Liver (tissue), 9 donors: Measurements from ENCODE around the gene ADRA2C. TPM values are rescaled to one million over a fixed set of nuclear protein-coding genes. Genes with fewer than 3 reads are reported as not detected.

Experiments
- DNase-seq: peaks from one replicate; pipeline ENCODE4 v3.0.0-alpha.2; 2017; ENCODE audit warnings: low spot score
- H3K27ac ChIP-seq, 2 donors: one replicate each; pipeline ENCODE4 v1.7.0; 2013; ENCODE audit warnings: inconsistent platforms in 2 of 2, low read length in 2 of 2, control low read depth in 1 of 2, low read depth in 1 of 2, mild to moderate bottlenecking in 1 of 2
- H3K27me3 ChIP-seq, 4 donors: one replicate each; pipeline versions ENCODE4 v1.6.1 to v1.7.0; 2013; ENCODE audit warnings: low read length in 3 of 4, inconsistent platforms in 1 of 4, mild to moderate bottlenecking in 1 of 4, moderate library complexity in 1 of 4; ENCODE audit not compliant: control insufficient read depth in 4 of 4, insufficient read depth in 4 of 4
- H3K36me3 ChIP-seq, 4 donors: one replicate each; pipeline versions ENCODE4 v1.6.1 to v1.7.0; 2013; ENCODE audit warnings: low read length in 3 of 4, mild to moderate bottlenecking in 3 of 4, low read depth in 1 of 4, moderate library complexity in 1 of 4; ENCODE audit not compliant: control insufficient read depth in 4 of 4, insufficient read depth in 3 of 4
- H3K4me1 ChIP-seq, 4 donors: one replicate each; pipeline versions ENCODE4 v1.6.1 to v1.7.0; 2013; ENCODE audit warnings: low read length in 3 of 4, mild to moderate bottlenecking in 3 of 4, moderate library complexity in 1 of 4; ENCODE audit not compliant: control insufficient read depth in 4 of 4, insufficient read depth in 4 of 4
- H3K4me3 ChIP-seq, 3 donors: one replicate each; pipeline versions ENCODE4 v1.6.1 to v1.7.0; 2013; ENCODE audit warnings: low read length in 3 of 3, control low read depth in 1 of 3, low read depth in 1 of 3, mild to moderate bottlenecking in 1 of 3
- H3K9ac ChIP-seq, 2 donors: one replicate each; pipeline ENCODE4 v1.7.0; 2013; ENCODE audit warnings: low read length in 2 of 2, mild to moderate bottlenecking in 2 of 2, moderate library complexity in 2 of 2, control low read depth in 1 of 2, low read depth in 1 of 2
- H3K9me3 ChIP-seq, 4 donors: one replicate each; pipeline versions ENCODE4 v1.6.1 to v1.7.0; 2013; ENCODE audit warnings: low read length in 3 of 4; ENCODE audit not compliant: control insufficient read depth in 4 of 4
- ATF3 ChIP-seq: IDR thresholded peaks from 2 replicates; pipeline ENCODE4 v1.6.1; 2016; ENCODE audit warnings: antibody characterized with exemption
- EGR1 ChIP-seq, 2 donors: IDR thresholded peaks; 2 replicates each; pipeline ENCODE4 v1.6.1; 2016 to 2018; ENCODE audit warnings: antibody characterized with exemption in 2 of 2, low read depth in 2 of 2
- FOXA1 ChIP-seq: IDR thresholded peaks from 2 replicates; pipeline ENCODE4 v1.6.1; 2016; ENCODE audit warnings: antibody characterized with exemption
- FOXA2 ChIP-seq: IDR thresholded peaks from 2 replicates; pipeline ENCODE4 v1.6.1; 2016; ENCODE audit warnings: antibody characterized with exemption
- GABPA ChIP-seq, 2 donors: IDR thresholded peaks in 1 of 2; conservative IDR thresholded peaks in 1 of 2; 2 replicates each; pipeline ENCODE4 v1.6.1; 2016; ENCODE audit warnings: antibody characterized with exemption in 2 of 2, mild to moderate bottlenecking in 1 of 2, moderate library complexity in 1 of 2
- JUND ChIP-seq, 2 donors: IDR thresholded peaks; 2 replicates each; pipeline ENCODE4 v1.6.1; 2016; ENCODE audit warnings: antibody characterized with exemption in 2 of 2
- NR2F2 ChIP-seq: IDR thresholded peaks from 2 replicates; pipeline ENCODE4 v1.6.1; 2016; ENCODE audit warnings: antibody characterized with exemption
- RAD21 ChIP-seq, 2 donors: IDR thresholded peaks; 2 replicates each; pipeline ENCODE4 v1.6.1; 2016; ENCODE audit warnings: antibody characterized with exemption in 2 of 2, mild to moderate bottlenecking in 2 of 2
- REST ChIP-seq: IDR thresholded peaks from 2 replicates; pipeline ENCODE4 v1.6.1; 2016; ENCODE audit warnings: antibody characterized with exemption, mild to moderate bottlenecking
- SP1 ChIP-seq: IDR thresholded peaks from 2 replicates; pipeline ENCODE4 v1.6.1; 2018; ENCODE audit warnings: antibody characterized with exemption, mild to moderate bottlenecking
- TAF1 ChIP-seq: conservative IDR thresholded peaks from 2 replicates; pipeline ENCODE4 v1.6.1; 2016; ENCODE audit warnings: antibody characterized with exemption, mild to moderate bottlenecking
- YY1 ChIP-seq: IDR thresholded peaks from 2 replicates; pipeline ENCODE4 v1.6.1; 2016; ENCODE audit warnings: antibody characterized with exemption, mild to moderate bottlenecking
- WGBS: extraction: QIAGEN DNeasy Blood & Tissue Kit; methylation state at CpG from one replicate; pipeline ENCODE4 v1.1.7; 2013; 5-methylcytosine and 5-hydroxymethylcytosine counted together
- polyA plus RNA-seq, 2 donors: library from polyadenylated mRNA; stranded (reverse) in 1 of 2; unstranded in 1 of 2; fragments of 200-250 nt in 1 of 2; fragments of >200 nt in 1 of 2; fragmentation: Nextera tagmentation in 1 of 2; extraction: Ambion mirVana in 1 of 2; gene quantifications; one replicate each; pipeline versions ENCODE4 v1.2.1 to v1.2.3, GENCODE V29; 2013 to 2015
- total RNA-seq, 2 donors: library from RNA; depleted of rRNA; stranded (reverse); fragments of >200 nt; gene quantifications; one replicate each; pipeline ENCODE4 v1.2.3, GENCODE V29; 2014
- TF ChIP-seq, protein P1 (sequence below): IDR thresholded peaks from 2 replicates; pipeline ENCODE4 v1.6.1; 2016; ENCODE audit warnings: antibody characterized with exemption
- TF ChIP-seq, protein P2 (sequence below): IDR thresholded peaks from 2 replicates; pipeline ENCODE4 v1.6.1; 2016; ENCODE audit warnings: antibody characterized with exemption
- TF ChIP-seq, protein P3 (sequence below): fragments of 150-350 bp; IDR thresholded peaks from 2 replicates; pipeline ENCODE4 v1.5.1; 2017; ENCODE audit warnings: improper control_type of control experiment, low read depth, low read length; ENCODE audit not compliant: missing input control
- donor health status: healthy.
- donor health status: healthy.
- donor health status: healthy.
- donor health status: healthy.
- donor health status: healthy.

Gene ADRA2C
- total and polyA plus RNA-seq, 4 donors: 0.19 to 1.1 (median 0.28) TPM; not detected in 1

DNA sequence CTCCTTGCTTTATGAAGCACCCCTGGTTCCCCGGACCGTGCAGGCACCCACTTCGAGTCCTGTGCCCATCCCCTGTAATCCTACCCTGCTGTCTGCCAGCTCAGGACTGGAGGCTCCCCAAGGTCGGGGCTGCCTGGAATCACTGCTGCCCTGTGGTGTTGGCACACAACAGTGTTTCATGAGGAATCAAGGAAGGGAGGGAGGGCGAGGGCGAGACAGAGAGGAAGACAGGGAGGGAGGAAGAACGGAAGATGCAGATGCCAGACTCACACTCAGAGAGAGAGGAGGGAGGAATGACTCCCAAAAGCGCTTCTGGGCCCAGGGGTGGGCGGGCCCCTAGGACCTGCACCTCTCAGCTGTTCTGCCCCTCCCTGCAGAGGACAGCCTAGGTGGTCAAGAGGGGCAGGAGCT, 42.9 kb upstream of the ADRA2C start:
- Histone ChIP-seq H3K9ac (no peak overlapping the region), H3K36me3 (no peaks in the 10 kb centered on the region), H3K27ac (no peak overlapping the region), H3K27me3 (peaks cover 0 to 13% (median 2%) of the 10 kb centered on the region in 4 donors), H3K4me1 (no peaks in the 10 kb centered on the region), H3K4me3 (no peak overlapping the region), H3K9me3 (peaks cover 4 to 8% (median 6%) of the 10 kb centered on the region in 4 donors)
- DNase-seq: no peak
- TF ChIP-seq, protein P1, sequence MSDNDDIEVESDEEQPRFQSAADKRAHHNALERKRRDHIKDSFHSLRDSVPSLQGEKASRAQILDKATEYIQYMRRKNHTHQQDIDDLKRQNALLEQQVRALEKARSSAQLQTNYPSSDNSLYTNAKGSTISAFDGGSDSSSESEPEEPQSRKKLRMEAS: no peak
- no peak for TF ChIP-seq YY1
- no peak for TF ChIP-seq FOXA1
- WGBS: 79% methylated on average over 9 of the region's 9 CpGs

DNA sequence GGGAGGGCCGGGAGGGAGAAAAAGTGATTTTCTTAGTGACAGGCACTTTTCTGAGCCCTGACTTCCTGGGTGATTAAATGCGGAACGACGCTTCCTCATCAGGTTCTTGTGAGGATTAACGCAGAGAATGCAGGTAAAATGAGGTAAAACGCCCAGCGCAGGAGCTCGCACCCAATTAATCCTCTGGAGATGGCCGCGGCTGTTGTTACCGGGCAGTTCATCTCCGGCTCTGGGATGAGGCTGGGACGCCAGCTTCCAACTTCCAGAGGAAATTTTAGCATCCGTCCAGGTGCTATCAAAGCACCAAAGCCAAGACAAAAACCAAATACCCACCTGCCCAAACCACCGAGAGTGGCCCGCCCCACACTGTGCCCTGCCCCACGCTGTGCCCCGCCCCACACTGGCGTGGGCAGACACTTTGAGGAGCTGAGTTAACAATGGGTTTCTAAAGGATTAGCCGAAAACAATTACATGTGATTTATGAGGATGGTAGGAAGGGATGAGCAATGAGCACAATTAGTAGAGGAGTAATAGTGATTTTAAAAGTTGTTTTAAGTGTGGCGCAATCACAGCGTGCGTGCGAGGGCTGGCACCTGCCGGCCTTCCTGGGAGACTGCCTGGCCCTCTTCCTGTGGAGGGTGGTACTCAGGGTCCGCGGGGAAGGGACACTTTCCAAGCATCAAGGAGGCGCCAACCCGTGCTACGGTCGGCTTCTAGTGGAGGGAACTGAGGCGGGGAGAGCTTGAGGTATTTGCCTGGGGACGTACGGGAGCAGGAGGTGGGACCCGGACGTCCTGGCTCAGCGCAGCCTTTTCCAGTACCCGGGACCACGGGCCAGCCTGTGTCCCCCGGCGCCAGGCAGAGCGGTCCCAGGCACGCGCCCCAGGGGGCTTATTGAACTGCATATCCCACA, 41.6 kb upstream of the ADRA2C start:
- no peak for TF ChIP-seq GABPA (IDR thresholded peaks at IDR 0.05 in 1 of 2, conservative IDR thresholded peaks at IDR 0.05 in 1 of 2)
- no peak for TF ChIP-seq EGR1 (IDR thresholded peaks at IDR 0.05; ENCODE audit: low read depth in 2 of 2)
- TF ChIP-seq, protein P2, sequence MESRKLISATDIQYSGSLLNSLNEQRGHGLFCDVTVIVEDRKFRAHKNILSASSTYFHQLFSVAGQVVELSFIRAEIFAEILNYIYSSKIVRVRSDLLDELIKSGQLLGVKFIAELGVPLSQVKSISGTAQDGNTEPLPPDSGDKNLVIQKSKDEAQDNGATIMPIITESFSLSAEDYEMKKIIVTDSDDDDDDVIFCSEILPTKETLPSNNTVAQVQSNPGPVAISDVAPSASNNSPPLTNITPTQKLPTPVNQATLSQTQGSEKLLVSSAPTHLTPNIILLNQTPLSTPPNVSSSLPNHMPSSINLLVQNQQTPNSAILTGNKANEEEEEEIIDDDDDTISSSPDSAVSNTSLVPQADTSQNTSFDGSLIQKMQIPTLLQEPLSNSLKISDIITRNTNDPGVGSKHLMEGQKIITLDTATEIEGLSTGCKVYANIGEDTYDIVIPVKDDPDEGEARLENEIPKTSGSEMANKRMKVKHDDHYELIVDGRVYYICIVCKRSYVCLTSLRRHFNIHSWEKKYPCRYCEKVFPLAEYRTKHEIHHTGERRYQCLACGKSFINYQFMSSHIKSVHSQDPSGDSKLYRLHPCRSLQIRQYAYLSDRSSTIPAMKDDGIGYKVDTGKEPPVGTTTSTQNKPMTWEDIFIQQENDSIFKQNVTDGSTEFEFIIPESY: no peak
- TF ChIP-seq JUND (IDR thresholded peaks at IDR 0.05): no peak
- TF ChIP-seq, protein P3, sequence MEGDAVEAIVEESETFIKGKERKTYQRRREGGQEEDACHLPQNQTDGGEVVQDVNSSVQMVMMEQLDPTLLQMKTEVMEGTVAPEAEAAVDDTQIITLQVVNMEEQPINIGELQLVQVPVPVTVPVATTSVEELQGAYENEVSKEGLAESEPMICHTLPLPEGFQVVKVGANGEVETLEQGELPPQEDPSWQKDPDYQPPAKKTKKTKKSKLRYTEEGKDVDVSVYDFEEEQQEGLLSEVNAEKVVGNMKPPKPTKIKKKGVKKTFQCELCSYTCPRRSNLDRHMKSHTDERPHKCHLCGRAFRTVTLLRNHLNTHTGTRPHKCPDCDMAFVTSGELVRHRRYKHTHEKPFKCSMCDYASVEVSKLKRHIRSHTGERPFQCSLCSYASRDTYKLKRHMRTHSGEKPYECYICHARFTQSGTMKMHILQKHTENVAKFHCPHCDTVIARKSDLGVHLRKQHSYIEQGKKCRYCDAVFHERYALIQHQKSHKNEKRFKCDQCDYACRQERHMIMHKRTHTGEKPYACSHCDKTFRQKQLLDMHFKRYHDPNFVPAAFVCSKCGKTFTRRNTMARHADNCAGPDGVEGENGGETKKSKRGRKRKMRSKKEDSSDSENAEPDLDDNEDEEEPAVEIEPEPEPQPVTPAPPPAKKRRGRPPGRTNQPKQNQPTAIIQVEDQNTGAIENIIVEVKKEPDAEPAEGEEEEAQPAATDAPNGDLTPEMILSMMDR: no peak
- no peak for TF ChIP-seq TAF1
- no peak for TF ChIP-seq FOXA2
- no peak for TF ChIP-seq REST
- TF ChIP-seq NR2F2: no peak
- no peak for TF ChIP-seq ATF3
- no peak for TF ChIP-seq SP1
- no peak for TF ChIP-seq YY1
- TF ChIP-seq, protein P1: no peak
- TF ChIP-seq RAD21 (IDR thresholded peaks at IDR 0.05): no peak
- Histone ChIP-seq H3K9ac (no peak overlapping the region), H3K4me1 (no peaks in the 10 kb centered on the region), H3K36me3 (no peaks in the 10 kb centered on the region), H3K27ac (no peak overlapping the region), H3K4me3 (no peak overlapping the region), H3K27me3 (peaks cover 0 to 13% (median 2%) of the 10 kb centered on the region in 4 donors), H3K9me3 (peaks cover 0 to 4% (median 2%) of the 10 kb centered on the region in 4 donors)
- WGBS: 17% methylated on average over 44 of the region's 44 CpGs
- no peak for DNase-seq
